Measurements from ENCODE around the gene ALK.

Gene ALK

DNA sequence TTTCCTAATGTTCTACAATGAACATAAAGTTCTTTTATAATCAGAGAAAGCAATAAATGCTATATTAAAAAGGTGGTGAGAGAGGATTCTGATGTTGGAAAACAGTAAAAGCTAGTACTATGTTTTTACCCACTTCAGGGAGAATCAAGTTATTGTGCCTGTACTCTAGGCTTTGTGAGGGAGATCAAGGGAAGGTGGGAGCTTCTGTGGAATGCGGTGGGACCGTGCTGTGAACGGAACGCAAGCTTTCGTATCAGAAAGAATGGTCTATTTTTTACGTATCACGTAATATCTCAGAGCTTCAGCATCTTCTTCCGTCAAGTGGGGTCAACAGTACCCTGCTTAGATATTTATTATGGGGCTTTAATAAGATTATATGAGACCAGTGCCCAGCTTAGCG, 613.0 kb downstream of the ALK start:
- DNase-seq: no peak

- DNase-seq: no peak
Observed at GRCh38 chr2:29307519-29307918, 613.9 kb downstream of the ALK start.

- DNase-seq: no peak
Observed at GRCh38 chr2:29305762-29306161, 615.6 kb downstream of the ALK start.

DNA sequence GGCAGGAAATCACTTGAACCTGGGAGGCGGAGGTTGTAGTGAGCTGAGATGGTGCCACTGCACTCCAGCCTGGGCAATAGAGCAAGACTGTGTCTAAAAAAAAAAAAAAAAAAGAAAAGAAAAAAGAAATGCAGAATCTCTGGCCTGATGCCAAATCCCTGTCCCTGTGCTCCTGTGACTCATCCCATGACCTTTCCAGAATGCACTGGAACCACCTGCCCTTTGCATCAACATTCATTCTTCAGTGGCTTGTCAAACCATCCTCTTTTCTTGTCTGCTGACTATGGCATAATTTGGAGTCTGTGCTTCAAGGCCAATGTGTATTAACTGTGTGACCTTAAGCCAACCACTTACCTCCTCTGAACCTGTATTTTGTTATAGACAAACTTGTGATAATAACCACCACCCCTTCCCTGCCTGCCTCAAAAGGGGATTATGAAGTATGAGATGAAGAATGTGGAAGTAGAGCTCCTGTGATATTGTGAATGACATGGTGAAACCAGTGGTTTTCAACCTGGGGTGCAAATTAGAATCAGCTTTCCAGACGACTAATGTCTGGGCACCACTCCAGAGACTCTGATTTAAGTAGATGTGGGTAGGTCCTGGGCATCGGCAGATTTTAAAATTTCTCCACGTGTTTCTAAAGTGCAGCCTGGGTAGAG, 616.9 kb downstream of the ALK start:
- no peak for DNase-seq

DNA sequence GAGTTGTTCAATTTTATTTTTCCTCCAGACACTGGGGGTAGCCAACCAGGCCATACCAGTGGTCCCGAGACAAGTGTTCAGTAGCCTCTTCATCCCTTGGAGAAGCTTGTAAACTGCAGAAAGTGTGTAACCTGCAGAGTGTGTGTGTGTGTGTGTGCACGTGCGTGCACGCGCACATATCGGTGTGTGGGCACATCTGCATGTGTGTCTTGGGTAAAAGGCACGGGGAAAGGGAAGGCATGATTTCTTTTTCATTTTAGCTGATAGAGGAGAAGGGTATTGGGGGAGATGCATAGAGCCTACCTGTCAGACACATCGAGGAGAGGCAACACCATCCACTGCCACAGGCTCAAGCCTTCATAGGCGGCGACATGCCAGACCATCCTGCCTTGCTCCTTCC, 624.8 kb downstream of the ALK start:
- no peak for DNase-seq

DNA sequence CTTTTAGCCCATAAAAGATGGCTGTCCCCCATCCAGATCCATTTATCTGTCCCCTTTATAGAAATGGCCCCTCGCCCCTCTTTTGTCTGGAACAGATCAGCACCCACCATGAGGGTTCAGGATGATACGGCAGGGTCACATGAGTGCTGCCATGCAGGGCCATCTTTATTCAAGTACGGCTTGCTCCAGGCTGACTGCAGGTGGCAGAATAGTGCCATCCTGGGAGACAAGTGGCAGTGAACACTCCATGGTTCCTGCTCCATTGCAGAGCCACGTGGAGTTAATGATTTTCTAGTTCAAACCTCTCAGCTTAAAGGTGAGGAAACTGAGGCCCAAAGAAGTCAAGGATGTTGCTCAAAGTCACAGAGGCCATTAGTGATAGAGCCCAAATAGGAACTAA, 625.5 kb downstream of the ALK start:
- DNase-seq: peak; percentile 69 to 74

DNA sequence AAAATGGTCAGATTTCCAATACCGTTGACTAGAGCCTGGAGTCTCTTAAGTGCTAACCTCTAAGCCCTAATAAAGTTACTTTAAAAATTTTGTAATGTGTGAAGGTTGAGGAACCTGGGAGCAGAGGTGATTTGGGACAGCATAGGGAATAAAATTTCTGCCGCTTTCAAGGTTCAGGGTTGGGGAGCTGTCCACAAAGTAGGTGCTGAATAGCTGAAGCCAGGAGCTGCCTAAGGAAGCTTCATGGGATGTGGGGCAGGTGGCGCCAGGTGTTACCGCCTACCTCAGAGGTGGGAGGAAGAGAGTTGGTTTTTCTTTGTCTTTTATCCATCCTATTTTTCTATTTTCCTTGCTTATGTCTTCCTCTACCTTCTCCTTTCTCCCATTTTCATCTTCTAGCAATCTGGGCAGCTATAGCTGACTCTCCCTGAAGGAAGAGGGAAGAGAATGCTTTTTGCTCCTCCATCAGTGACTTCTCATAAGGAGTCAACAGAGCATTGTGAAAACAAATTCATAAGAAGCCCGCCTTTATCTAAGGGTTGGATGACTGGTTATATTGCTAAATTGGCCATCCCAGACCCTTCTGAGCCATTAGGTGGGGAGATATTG, 627.5 kb downstream of the ALK start:
- no peak for DNase-seq

DNA sequence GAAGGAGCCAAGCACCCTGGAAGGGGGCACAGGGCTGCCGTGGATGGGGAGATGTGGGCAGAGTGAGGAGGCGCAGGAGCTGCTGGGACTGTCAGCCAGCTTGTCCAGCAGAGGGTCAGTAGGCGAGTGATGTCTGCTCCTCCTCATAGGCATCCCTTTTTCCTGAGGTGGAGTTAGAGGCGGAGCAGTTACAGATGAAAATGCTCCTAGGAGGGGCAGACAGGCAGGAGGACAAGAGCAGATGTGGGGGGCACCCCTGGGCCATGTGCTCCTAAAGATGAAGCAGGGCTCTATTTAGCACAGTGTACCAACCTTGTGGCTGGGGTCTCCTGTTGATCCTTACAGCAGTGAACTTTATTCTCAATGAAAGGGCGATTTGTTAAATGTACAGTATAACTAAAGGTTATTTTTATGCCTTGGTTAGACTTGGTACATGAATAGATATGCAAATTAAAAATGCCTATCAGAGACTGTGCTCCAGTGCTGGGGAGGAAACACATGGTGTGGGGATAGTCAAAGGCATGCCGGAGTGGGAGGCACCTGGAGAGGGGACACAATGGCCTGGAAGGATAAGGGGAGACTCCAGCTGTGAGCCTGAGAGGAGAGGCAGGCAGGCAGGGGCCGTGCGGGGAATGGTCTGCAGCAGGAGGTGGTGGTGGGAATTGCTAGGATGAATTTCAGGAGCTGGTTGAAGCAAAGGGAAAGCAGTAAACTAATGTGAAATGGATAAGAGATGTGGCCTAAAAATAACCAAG, 630.9 kb downstream of the ALK start:
- DNase-seq: no peak

- DNase-seq: no peak
Observed at GRCh38 chr2:29284671-29285070, 636.7 kb downstream of the ALK start.

DNA sequence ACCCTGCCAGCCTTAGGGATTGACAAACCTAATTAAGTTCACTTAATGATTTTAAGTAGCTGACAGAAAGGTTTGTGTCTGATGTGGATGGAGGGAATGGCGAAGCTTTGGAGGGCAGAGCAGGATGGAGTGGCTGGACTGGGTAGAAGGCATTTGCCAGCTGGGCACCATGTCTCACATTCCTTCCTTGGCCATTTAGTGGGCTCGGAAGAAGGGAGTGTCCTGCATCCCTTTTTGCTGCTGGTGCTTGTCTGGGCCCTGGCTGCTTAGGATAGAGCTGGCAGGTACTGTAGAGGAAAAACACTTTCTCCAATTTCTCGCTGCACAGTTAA, 639.5 kb downstream of the ALK start:
- no peak for DNase-seq

DNA sequence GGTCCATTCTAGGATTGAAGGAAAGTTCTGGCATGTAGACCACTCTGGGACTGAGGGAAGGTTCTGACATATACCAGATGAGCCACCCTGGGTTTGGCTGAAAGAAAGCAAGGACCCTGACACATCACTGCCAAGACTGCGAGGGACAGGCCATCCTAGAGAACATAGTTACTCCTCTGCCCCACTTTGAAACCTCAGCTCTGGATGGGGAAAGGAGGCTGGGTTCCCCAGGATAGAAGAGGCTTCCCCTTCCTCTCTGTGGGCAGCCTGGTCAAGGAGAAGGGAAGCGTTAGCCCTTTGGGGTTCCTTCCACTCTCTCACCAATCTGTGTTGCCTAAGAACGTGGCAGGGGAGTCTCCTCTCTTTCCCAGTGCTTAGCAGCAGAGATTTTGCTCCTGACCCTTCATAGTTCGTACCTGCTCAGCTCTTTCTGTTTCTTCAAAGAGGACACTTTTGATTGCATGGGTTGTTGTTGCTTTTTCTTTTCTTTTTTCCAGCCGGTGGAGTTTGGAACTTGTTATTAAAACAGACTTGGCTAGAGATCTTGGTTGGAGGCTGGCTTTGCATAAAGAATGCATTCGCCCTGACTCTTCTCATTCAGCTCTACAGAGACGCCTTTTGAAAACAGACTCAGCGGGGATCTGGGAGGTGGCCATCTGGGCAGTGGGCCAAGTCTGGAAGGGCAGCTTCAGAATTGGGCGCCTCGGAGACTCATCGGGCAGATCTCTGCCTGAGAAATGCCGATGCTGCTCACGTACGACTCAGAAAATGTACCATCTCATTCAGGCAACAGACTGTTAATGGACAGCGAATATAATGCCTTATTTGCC, 640.1 kb downstream of the ALK start:
- peak; percentile 18 to 56 for DNase-seq

DNA sequence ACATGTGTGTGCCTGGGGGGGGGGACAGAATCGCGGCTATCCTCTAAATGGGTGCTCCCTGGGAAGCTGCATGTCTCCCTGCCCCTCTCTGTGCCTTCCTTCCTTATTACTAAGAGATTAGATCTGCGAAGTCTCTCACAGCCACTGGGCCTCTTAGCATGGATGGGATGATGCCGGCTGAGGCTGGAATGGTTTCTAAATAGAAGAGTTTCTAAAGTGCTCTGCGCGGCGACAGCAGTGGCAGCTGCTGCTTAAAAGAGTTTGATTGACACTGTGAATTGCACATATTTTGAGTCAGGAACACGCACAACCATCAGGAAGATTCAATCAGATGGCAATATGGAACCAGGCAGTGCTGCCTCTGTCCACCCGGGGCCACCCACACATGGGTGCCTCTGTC, 642.4 kb downstream of the ALK start:
- DNase-seq: no peak

GRCh38 chr2:29276151-29276550, 645.2 kb downstream of the ALK start:
- DNase-seq: no peak

GRCh38 chr2:29275186-29275585, 646.2 kb downstream of the ALK start:
- no peak for DNase-seq

GRCh38 chr2:29273685-29274611, 647.4 kb downstream of the ALK start:
- no peak for DNase-seq

- DNase-seq: no peak
Observed at GRCh38 chr2:29273004-29273684, 648.2 kb downstream of the ALK start.

DNA sequence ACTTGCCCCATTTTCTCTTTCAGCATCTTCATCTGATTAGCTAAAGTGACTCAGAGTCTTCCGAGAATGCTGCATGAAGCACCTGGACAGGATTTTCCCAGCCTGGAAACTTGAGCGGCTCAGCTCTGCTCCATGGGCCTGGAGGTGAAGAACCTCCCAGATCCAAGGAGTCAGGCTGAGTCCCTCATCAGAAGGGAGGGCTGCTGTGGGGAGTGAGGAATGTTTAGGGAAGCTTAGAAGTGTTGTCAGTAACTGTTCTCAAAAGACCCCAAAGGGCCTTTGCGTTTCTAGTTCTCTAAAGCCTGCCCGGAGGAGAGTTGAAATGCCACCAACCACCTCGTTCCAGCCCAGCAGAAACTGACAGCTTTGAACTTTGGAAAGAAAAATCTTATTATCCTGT, 649.1 kb downstream of the ALK start:
- no peak for DNase-seq

GRCh38 chr2:29270701-29271121, 650.7 kb downstream of the ALK start:
- no peak for DNase-seq

DNA sequence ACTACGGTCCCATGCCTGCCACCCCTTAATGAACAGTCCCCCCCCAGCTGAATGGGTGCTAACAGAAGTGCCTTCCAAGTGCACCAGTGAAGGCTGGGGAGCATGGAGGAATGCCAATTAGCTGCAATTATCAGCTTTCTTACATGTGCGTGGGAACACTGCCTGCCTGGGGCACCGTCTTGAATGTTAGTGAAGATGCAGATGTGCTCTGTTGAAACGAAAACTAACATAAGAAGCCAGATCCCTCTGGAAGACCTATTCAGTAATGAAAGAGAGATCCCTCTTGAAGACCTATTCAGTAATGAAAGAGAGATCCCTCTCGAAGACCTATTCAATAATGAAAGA, 651.6 kb downstream of the ALK start:
- no peak for DNase-seq

DNA sequence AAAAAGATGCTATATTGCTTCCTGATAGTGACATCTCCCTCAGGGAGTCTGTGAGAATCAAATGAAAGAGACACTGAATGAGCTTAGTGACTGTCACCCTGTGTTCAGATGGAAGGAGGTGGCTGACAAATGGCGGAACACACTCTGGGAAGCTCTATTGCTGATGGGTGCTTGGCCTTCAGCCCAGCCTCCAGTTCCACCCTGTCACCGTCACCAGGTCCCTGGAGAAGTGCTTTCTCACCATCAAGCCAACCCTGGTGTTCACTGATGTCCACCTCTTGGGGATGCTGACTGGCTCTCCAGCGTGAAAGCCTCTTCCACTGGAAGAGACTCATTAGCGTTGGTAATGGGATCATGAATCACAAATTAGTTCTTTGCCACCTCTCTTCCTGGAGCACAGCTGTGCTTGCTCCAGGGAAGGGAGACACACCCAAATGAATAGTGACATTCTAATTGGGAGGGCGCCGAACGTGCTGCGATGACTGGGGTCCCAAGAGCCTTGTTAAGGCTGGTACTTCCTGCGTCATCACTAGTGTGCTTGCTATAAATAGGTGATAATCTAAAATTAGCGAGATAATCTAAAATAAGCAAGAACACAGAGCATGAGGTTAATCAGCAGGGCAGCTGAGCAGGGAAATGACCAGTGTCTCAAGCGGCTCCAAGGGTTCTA, 652.2 kb downstream of the ALK start:
- no peak for DNase-seq

- DNase-seq: no peak
Observed at GRCh38 chr2:29267720-29268119, 653.7 kb downstream of the ALK start.

All from NCI-H524 (cell line).